Stimulated activated CD8-positive, alpha-beta memory T cell treated with anti-CD3 and anti-CD28 coated beads, Interleukin-12 subunit alpha, Interleukin-12 subunit beta, amount 100 ng/mL, for 24 hours (primary cell): ENCODE data around the gene SLC9A6.
"Not testable (repeated sequence)": the region's sequence is repeated elsewhere in the genome, so short reads cannot be mapped to it uniquely, and the experiment has no call there.

Experiments
- DNase-seq: peaks from one replicate; pipeline ENCODE4 v3.0.0-alpha.2; 2020; ENCODE audit errors: extremely low read depth

The SLC9A6 gene

DNA sequence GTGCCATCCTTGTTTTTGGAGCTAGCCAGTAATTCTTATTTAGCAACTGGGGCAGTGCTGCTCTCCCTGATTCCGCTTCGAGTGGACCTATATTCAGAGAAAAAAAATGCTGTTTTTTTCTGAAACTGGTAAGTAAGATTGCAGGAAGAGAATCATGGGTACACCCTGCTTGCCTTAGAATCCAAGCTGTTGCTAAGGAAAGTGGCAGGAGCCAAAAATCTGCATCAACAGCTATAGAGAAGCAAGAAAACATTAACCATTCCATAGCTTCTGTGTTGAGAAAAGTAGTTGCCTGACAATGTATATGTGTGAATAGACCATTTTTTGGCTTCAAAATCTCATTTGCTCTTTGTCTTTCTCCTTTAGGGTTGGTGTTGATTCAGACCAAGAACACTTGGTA, 44.5 kb downstream of the SLC9A6 start:
- no peak for DNase-seq

DNA sequence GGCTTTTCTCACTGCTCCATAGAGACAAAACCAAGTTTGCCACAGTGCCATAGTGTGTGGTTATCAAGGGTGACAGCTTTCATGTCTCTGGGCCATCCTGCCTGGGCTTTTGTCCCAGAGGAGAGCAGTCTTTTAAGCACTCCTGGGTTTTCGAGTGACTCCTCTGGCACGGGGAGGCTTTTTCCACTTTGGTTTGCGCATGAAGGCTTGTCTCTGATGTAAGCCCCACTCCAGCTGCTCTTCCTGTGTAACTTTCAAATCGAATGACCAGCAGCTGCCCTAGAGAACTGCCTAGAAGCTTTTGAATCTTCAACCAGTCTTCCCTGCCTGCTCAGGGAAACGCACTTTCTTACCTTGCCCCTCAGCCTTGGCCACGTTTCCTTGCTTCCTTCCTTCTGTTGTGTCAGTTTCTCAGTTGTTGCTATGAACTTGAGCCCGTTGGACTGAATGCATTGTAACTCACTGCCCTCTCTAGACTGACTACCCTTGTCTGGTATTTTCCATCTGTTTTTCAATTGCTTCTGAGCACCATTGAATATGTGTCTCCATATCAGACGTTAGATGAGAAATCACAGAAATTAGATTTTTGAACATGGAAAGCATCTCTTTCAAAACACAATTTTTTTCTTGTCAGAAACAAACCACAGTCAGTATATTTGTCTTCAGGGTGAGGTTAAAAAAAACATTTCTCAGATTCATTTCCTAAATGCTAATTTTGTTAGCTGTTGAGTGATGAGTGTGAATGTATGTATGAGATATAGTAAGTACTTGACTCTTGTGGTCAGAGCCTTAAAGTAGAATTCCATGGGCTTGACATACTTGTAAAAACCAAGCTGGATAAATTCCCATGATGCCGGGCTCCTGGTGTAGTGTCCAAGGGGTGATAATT, 45.3 kb downstream of the SLC9A6 start:
- no peak for DNase-seq

DNA sequence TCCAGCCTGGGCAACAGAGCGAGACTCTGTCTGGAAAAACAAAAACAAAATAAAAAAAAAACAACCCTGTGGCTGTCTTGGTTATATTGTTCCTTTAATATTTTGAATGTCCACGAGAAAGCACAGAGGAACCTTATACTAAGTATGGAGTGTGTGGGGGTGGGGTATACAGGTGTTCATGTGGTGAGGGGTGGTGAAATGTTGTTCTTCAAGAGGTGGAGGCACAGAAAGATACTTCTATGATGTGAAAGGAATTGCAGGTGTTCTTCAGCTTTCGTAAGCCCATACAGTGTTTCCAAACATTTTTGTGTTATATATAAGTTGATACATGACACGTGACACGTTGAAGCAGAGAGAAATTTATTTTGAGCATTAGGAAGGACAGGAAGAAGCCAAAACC, 46.4 kb downstream of the SLC9A6 start:
- DNase-seq: no peak

DNA sequence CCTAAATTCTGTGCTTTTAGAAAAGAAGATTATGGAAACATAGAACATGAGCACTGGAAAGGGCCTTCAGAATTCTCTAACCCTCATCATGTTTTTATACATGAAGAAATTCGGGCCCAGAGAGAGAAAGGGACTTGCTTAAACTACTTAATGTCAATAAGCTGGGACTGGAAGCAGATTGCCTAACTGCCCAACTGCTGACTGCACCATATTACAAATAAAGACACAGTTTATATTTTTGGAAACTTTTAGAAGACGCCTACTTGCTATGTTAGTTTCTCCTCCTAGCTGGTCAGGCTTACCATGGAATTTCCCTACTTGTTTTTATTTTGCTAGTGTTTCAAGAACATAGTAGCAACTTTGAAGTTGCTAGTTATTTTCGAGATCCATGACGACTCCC, 47.1 kb downstream of the SLC9A6 start:
- DNase-seq: no peak

DNA sequence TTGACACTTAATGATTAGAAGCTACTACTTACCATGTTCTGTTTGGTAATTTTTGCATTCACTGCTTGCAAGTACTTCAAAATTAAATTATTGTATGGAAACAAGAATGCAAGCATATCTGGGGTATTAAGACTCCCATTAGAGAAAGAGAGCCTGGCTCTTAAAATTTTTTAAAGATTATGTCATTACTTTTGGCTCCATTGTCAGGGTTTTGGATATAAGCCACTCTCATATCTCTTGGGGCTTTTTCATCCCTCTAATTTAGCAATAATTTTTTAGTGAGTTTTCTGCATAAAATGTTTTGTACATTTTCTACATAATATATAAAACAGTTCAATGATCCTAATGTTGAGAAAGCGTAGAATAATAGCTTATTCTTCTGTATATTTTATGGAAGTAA, 49.4 kb downstream of the SLC9A6 start:
- DNase-seq: no peak

DNA sequence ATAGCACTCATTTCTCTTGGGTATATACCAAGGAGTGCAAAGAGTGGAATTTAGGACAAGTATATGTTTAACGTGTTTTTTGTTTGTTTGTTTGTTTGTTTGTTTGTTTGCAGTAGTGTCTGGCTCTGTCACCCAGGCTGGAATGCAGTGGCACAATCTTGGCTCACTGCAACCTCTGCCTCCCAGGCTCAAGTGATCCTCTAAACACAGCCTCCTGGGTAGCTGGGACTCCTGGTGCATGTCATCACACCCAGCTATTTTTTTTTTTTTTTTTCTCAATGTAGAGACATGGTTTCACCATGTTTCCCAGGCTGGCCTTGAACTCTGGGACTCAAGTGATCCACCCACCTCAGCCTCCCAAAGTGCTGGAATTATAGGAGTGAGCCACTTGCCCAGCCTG, 50.4 kb downstream of the SLC9A6 start:
- DNase-seq: no peak

DNA sequence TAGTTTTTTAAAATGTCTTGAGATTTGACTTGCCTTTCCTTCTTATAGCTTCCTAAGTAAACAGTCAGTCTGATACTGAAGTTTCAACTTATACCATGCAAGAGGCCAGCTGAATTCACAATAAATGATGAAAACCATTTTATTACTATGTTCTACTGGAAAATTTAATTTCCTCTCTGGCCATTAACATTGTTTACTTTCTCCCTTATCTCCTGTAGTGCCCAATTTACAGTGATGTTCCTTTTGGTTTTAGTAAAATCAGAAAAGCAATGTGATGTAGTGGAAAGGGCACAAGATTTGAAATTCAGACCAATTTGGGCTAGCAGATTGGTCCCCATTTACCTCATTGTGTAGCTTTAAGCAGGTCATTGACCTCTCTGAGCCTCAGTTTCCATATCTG, 54.2 kb downstream of the SLC9A6 start:
- DNase-seq: no peak

DNA sequence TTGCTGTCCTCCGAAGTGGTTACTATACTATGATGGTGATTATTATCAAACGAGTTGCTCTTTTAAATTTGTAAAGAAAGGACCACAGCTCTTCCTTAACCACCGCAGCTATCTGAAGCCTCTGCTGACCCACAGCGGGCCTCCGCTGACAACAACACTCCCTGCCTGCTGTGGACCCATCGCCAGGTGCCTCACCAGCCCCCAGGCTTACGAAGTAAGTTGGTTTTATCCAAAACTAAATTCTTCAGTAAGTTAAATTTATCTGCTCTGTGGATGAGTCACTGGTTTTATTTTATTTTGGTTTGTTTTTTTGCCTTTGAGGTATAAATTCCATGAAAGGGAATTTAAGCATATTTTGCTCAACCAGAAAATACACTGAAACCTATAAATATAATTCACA, 54.7 kb downstream of the SLC9A6 start:
- no peak for DNase-seq

DNA sequence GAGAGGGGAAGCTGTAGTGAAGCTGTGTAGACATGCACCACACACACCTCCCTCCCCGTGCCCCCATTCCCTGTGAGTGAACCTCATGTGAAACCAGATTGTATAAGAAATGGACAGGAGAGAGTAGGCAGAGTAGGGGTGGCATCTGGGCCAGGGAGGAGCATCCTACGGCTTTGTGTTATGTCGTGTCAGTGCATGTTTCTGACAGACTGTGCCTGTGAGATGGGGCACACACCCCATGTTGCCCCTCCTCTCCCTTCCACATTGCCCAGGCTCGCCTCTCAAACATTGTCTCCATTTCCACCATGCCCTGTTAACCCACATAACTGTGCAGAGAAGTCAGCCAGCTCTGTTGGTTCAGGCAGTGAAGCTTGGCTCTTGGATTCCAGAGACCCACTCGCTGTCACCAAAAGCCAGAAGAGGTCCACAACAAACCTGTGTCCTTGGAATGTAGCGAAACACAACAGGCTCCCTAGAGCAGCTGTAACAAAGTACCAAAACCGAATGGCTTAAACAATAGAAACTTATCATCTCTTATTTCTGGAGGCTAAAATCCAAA, 56.1 kb downstream of the SLC9A6 start:
- DNase-seq: no peak

DNA sequence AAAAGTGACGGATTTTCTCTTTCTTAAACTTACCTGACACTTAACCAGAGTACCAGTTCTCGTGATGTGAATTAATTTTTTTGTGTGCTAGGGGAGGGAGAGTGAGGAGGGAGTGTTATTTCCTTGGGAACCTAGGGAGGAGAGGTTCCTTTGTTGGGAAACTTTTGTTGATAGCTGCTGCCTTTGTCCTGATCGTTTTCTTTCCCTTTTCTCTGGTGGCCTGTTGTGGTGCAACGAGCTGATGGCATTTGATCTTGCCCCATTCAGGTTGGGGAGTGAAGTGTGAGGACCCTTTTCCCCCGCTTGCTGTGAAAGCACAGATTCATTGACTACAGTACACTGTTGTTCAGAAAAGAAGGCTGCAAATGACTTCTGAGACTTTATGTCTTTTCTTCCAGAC, 59.8 kb downstream of the SLC9A6 start:
- DNase-seq: no peak

DNA sequence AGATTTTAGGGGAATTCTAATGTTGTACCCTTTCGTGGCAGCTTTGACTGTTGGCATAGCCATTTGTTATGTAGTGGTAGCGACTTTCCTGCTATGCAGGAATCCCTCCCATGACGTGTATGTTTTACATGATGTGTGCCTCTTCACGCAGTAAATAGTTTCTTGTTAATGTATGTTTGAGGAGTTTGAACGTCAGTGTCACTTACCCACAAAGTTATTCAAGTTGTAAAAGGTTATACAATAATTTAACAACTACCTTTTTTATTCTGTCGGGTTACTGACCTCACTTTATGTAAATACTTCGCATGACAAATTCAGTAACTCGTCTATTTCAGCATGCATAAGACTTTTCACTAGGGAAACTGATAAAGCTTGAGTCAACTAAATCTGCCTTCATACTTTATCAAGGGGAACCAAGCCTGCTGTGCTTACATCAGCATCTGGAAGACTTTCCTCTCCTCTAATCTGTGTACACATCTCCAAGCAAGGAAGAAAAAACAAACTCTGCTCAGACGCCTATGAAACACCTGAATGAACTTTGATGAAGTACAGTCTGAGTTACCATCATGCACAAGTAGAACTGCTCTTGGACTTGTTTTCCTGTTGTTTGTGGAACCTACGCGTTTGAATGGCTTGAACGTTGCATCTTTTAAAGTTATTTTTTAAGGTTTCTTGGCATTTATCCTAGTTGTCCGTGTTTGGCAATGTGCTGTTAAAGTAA, 61.2 kb downstream of the SLC9A6 start:
- no peak for DNase-seq

DNA sequence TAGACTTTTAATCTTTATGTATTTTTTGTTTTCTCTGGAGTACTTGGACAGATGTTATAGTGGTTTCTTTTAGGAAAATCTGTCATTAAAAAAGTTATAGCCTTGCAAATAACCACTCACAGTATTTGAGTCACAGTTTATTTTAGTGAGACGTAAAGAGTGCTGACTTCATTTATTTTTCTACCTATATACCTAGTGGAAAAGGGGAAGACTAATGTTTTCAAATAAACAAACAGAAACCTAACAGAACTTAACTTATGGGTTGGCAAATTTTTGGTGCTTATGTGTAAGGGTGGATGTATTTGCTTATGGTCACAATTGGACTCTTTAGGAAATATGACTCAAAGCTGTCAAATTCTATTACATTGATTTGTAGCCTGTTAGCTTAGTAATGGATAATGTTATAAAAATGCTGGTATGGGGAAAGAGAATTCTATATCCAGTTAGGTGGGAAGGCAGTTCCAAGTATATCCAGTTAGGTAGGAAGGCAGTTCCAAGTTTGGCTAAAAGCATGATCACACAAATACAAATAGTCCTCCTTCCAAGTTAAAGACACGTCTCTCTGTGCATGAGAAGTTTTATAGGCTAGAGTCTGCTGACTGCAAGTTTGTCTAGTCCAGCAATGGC, 61.9 kb downstream of the SLC9A6 start:
- DNase-seq: no peak

DNA sequence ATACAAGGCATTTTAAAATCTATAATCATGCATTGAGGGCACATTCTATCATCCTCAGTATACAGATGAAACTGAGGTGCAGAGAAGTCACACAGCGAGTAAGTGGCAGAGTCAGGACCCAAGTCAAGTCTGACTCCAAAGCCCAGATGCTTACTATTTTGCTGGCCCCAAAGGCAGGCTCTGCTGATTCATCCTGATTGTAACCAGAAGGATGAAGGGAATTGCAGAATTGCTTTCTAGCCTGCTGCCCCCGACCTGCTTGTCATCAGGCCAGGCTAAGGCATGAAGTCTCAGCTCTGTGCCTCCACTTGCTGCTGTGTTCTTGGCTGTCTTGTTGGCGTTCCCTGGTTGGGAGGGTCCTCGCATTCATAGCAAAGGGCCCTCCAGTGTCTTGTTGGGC, 62.7 kb downstream of the SLC9A6 start:
- DNase-seq: no peak

DNA sequence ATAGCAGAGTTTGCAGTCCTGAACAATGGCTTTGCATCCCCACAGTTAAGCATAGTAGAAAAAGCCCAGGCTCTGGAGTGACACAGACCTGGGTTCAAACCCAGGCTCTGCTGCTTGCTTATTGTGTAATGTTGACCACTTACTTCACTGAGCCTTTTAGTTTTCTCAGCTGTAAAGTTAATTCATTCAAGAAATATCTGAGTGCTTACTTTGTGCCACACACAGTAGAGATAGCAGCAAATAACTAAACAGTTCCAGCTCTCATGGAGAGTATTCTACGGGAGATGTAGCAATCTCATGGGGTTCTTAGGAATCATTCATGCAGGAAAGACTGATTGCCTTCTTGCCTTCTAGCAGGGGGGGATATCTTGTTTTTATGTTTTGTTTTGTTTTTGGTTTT, 63.2 kb downstream of the SLC9A6 start:
- DNase-seq: no peak

DNA sequence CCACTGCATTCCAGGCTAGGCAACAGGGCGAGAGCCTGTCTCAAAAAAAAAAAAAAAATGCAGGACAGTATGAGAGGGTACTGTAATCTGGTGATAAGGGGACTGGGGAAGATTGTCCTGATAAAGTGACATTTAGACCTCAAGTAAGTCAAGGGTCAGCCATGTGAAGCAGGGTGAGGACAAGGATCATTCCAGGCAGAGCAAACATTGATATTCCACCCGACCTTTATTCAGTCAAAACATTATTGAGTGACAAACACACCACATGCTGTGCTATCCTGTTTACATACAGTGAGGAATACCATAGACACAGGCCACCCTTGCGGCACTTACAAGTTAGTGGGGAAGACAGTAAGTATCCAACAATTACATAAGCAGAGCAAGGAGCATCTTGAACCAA, 64.4 kb downstream of the SLC9A6 start:
- DNase-seq: no peak

DNA sequence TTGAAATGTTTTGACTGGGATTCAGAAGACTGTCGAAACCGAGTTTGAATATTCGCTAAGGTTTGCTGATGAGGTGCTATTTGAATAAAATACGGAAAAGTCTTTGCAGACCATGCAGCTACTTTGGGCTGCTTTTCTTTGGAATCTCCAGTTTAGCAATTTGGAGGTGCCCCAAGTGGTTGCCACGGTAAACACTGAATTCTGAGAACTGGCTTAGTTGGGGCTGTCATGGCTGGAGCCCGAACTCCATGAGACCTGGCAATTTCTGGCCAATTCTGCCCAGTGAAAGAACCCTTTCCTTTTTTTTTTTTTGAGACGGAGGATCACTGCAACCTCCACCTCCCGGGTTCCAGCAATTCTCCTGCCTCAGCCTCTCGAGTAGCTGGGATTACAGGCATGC, 65.6 kb downstream of the SLC9A6 start:
- not testable (repeated sequence) for DNase-seq

DNA sequence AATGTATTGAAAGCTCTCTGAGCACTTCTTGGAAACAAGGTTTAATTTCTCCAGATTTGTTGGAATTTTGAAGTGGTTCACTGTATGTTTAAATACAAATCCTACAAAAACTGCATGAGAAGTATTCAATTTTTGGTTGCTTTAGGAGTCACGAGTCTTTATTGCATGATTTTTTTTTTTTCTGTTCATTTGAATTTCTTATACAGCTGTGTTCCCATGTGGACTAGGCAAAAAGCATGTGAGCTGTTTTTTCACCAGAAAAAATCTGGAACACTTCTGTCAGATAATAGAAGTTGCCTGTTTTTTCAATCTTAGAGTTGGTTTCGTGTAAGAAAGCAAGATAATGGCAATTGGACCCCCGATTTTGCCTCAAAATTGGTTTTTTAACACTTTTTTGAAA, 66.4 kb downstream of the SLC9A6 start:
- DNase-seq: no peak

DNA sequence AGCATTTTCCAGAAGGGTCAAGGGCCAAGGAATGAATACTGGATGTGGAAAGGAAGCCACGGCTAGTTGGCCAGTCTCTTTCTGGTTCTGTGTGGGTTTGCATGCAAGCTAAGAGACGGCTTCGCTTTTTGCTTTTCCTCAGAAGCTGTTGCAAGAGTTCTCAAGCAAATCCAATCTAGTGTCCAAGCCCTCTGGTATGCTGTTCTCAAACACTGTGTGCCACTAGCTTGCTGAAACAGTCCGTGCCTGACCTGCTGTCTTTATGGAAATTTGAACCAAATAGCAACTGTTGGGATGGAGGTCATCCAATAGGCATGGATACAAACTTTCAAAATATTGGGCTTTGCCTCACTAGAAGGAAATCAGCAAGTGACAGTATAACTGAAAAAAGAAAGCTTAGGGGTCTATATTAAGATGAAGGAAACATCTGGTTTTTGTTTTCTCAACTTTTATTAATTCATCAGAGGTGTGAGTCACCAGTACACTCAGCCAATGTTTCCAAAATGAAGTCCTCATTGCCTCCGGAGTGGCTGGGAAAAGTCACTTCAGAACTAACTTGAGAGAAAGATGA, 70.5 kb downstream of the SLC9A6 start:
- DNase-seq: no peak

DNA sequence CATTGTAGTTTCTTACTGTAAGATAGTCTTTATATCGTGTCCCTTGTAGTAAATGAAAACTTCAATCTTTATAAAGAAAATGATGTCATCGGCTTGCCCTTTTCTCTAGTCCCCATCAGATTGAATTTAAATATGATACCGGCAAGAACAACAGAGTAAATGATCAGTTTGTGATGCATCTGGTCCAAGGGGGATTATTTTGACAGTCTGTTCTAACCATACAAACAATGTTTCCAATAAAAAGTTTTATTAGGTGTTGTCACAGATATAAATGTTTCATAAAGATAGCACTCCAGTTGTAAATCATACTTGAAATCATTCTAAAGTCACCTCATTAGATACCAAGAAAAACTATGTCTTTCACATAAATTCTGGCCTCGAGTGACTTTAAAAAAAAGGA, 72.3 kb downstream of the SLC9A6 start:
- DNase-seq: no peak

DNA sequence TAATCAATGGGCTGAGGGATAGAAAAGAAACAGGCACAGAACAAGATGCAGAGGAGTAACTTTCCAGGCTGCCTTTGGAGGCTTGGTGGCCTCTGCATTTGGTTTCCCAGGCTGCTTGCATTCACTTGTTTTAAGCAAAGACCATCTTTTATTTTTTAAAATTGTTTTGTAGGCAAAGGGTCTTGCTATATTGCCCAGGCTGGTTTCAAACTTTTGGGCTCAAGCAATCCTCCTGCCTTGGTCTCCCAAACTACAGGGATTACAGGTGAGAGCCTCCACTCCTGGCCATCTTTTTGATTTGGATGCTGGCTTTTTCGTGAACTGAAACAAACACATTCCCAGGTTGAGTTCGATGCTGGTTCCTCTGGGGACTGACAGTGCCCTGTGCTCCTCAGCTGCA, 74.1 kb downstream of the SLC9A6 start:
- DNase-seq: no peak

DNA sequence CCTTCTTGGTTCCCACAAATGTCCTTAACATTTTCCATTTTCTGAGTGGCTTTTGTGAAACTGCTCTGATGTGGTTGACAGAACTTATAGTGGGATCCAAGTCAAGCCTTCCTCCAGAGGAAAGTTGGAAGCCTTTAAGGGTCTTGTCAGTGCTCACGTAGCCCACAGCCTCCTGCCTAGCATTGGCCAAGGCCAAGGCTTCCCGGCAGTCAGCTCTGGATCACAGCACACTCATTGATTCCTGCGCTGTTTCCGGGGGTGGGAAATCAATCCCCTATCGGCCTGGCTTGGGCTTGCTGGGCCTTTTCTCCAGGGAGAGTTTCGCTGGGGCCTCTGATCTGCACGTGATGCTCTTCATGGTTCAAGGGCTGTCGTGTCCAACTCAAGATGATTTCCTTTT, 76.1 kb downstream of the SLC9A6 start:
- no peak for DNase-seq

DNA sequence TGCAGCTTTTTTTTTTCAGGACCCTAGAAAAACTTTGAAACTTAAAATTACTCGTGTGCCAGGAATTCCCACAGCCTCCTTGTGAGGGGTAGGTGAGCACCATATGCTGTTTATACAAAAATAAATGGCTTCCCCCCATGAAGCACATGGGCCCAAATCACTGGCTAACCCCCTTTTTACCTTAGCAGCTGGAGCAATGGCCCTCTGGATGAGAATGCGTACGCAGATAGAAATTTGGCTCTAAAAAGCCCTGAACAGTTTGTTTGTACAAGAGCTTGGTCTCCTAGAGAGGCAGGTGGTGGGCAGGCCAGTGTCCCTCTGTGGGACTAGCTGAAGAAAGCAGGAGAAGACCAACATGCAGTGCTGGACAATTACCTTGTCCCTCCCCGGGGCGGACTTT, 76.5 kb downstream of the SLC9A6 start:
- no peak for DNase-seq
